ENCODE data around the gene PSME4. TPM values are rescaled to one million over a fixed set of nuclear protein-coding genes. Genes with fewer than 3 reads are reported as not detected.

PSME4 gene
- total RNA-seq, 1 experiment from 2014 or later: 87.4 TPM

DNA sequence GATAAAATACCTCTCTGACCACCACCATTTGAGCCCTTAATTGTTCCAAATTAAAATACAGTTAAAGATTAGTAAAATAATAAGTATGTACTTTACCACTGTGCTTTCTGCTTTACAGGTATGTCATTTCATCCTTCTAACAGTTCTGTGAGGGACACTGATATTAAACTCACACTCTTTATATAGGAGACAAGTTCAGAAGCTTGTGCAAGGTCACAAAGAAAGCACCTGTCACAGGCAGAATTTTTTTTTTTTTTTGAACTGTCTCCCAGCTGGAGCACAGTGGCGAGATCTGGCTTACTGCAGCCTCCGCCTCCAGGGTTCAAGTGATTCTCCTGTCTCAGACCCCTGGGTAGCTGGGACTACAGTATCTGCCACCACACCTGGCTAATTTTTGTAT lies 89.4 kb downstream of the PSME4 start:
- Histone ChIP-seq H2BK5ac (ENCODE audit: insufficient read length, low read length) (no peak overlapping the region), H3K18ac (ENCODE audit: insufficient read length, low read depth, low read length) (no peak overlapping the region), H2AK5ac (ENCODE audit: insufficient read length, low read length) (no peak overlapping the region), H3K79me2 (ENCODE audit: insufficient read depth, low read length) (no peaks in the 10 kb centered on the region), H4K91ac (ENCODE audit: insufficient read length, low read depth, low read length) (no peak overlapping the region), H3K9me3 (ENCODE audit: control insufficient read depth, low read depth, low read length) (no peaks in the 10 kb centered on the region), H2AFZ (ENCODE audit: low read length) (no peak overlapping the region), H3K23me2 (ENCODE audit: insufficient read length, low read depth, low read length, poor library complexity, severe bottlenecking) (no peaks in the 10 kb centered on the region), H2BK15ac (ENCODE audit: low read depth, low read length) (no peak overlapping the region), H3K23ac (ENCODE audit: insufficient read length, low read depth, low read length) (no peak overlapping the region), H4K8ac (replicated peaks; ENCODE audit: insufficient read length, low read depth, low read length) (no peak overlapping the region), H3K4me1 (ENCODE audit: insufficient read depth, low read length) (no peaks in the 10 kb centered on the region), H3K27ac (ENCODE audit: insufficient read length, low read depth, low read length) (no peak overlapping the region), H4K20me1 (ENCODE audit: control insufficient read depth, insufficient read depth, insufficient read length) (no peaks in the 10 kb centered on the region), H3K4me2 (ENCODE audit: insufficient read depth, insufficient read length, low read length) (no peak overlapping the region), H3K14ac (ENCODE audit: insufficient read depth, low read length) (no peak overlapping the region), H2BK120ac (ENCODE audit: low read depth, low read length, poor library complexity, severe bottlenecking) (no peak overlapping the region), H3K79me1 (ENCODE audit: insufficient read depth, low read depth, low read length, poor library complexity, severe bottlenecking) (no peaks in the 10 kb centered on the region), H3K56ac (ENCODE audit: insufficient read length, low read depth, low read length) (no peak overlapping the region), H2BK20ac (ENCODE audit: low read depth, low read length, poor library complexity, severe bottlenecking) (no peak overlapping the region), H3K9ac (ENCODE audit: extremely low read depth, insufficient read length, low read length) (no peak overlapping the region), H3K27me3 (ENCODE audit: insufficient read depth, low read length) (no peaks in the 10 kb centered on the region), H4K5ac (ENCODE audit: insufficient read length, low read depth, low read length) (no peak overlapping the region), H3T11ph (ENCODE audit: low read length) (no peak overlapping the region), H3K4ac (ENCODE audit: low read depth, low read length) (no peak overlapping the region), H2BK12ac (ENCODE audit: insufficient read length, low read depth, low read length) (no peak overlapping the region)
- TF ChIP-seq, protein P1, sequence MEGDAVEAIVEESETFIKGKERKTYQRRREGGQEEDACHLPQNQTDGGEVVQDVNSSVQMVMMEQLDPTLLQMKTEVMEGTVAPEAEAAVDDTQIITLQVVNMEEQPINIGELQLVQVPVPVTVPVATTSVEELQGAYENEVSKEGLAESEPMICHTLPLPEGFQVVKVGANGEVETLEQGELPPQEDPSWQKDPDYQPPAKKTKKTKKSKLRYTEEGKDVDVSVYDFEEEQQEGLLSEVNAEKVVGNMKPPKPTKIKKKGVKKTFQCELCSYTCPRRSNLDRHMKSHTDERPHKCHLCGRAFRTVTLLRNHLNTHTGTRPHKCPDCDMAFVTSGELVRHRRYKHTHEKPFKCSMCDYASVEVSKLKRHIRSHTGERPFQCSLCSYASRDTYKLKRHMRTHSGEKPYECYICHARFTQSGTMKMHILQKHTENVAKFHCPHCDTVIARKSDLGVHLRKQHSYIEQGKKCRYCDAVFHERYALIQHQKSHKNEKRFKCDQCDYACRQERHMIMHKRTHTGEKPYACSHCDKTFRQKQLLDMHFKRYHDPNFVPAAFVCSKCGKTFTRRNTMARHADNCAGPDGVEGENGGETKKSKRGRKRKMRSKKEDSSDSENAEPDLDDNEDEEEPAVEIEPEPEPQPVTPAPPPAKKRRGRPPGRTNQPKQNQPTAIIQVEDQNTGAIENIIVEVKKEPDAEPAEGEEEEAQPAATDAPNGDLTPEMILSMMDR (conservative IDR thresholded peaks at IDR 0.05): no peak
- Mint-ChIP-seq H3K4me1 (peaks cover 15 to 16% of the 10 kb centered on the region in 2 experiments), H3K27me3 (ENCODE audit: low read depth) (no peaks in the 10 kb centered on the region), H3K4me3 (no peak overlapping the region), H3K27ac (no peak overlapping the region), H3K36me3 (ENCODE audit: insufficient read depth in 1 of 3, low read depth in 3 of 3) (peaks cover 38 to 71% (median 64%) of the 10 kb centered on the region in 3 experiments), H3K9me3 (no peaks in the 10 kb centered on the region)
- no peak for DNase-seq
- no CpG with 5 or more reads among the region's 2 CpGs for WGBS (ENCODE audit: extremely low coverage, insufficient read length, low lambda C conversion rate)
